Measurements from ENCODE around the gene CABLES1. TPM values are rescaled to one million over a fixed set of nuclear protein-coding genes. Genes with fewer than 3 reads are reported as not detected.
"Not testable (repeated sequence)": the region's sequence is repeated elsewhere in the genome, so short reads cannot be mapped to it uniquely, and the experiment has no call there.

Gene CABLES1
- total RNA-seq, 1 donor from 2014 or later: 12.7 TPM

DNA sequence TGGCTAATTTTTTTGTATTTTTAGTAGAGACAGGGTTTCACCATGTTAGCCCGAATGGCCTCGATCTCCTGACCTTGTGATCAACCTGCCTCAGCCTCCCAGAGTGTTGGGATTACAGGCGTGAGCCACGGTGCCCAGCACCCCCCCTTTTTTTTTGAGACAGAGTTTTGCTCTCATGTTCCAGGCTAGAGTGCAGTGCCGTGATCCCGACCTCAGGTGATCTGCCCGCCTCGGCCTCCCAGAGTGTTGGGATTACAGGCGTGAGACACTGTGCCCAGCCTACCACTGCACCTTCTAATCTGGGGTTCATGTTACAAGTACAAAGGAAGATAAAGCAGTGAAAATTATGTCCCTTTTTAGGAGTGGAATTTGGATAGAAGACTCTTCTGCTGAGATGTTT lies 41.5 kb upstream of the CABLES1 start:
- TF ChIP-seq, protein P1, sequence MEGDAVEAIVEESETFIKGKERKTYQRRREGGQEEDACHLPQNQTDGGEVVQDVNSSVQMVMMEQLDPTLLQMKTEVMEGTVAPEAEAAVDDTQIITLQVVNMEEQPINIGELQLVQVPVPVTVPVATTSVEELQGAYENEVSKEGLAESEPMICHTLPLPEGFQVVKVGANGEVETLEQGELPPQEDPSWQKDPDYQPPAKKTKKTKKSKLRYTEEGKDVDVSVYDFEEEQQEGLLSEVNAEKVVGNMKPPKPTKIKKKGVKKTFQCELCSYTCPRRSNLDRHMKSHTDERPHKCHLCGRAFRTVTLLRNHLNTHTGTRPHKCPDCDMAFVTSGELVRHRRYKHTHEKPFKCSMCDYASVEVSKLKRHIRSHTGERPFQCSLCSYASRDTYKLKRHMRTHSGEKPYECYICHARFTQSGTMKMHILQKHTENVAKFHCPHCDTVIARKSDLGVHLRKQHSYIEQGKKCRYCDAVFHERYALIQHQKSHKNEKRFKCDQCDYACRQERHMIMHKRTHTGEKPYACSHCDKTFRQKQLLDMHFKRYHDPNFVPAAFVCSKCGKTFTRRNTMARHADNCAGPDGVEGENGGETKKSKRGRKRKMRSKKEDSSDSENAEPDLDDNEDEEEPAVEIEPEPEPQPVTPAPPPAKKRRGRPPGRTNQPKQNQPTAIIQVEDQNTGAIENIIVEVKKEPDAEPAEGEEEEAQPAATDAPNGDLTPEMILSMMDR (IDR thresholded peaks at IDR 0.05; ENCODE audit: unreplicated experiment): no peak
- Mint-ChIP-seq H3K36me3 (no peaks in the 10 kb centered on the region), H3K9me3 (peaks cover 3% of the 10 kb centered on the region), H3K27me3 (ENCODE audit: low read depth) (peaks cover 17% of the 10 kb centered on the region), H3K27ac (no peak overlapping the region), H3K4me1 (peaks cover 5% of the 10 kb centered on the region), H3K4me3 (no peak overlapping the region)
- DNase-seq (ENCODE audit: low spot score in 2 of 2, unreplicated experiment in 2 of 2): no peak

DNA sequence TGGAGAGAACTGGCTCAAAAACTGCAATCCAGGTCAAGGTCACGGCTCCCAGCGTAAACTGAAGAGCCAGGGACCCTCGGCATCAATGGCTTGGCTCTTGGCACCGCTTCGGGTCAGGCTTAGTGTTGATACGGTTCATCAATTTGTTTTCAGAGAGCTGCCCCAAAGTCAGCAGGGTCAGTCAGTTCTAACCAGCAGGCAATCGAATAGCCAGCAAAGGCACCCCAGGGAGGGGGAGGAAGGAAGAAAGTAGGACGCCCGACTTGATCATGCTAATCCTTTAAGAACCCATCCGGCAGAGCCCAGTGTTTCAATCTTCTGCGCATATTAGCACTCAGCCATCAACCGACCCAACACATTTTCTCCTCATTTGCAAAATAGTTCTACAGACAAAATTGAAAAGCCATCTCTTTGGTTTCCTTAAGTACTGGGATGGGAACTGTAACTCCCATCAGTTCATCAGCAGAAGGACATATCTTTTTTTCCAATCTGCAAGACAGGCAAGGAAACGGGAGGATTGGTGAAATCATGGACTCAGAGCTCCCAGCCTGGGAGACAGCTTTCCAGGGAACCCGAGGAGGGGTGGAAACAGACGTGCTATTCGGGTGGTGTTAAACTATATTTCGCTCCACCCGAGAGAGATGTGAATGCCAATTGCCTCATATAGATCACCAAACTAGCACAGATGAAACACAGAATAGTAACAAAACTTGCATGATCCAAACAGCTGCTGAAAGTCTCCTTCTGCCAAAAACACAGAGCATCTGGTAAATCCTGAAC lies 40.7 kb upstream of the CABLES1 start:
- no peak for DNase-seq (ENCODE audit: low spot score in 2 of 2, unreplicated experiment in 2 of 2)
- H3K4me3 Mint-ChIP-seq: no peak overlapping the region
- peaks cover 5% of the 10 kb centered on the region for H3K4me1 Mint-ChIP-seq
- peaks cover 17% of the 10 kb centered on the region for H3K27me3 Mint-ChIP-seq (ENCODE audit: low read depth)
- peaks cover 3% of the 10 kb centered on the region for H3K9me3 Mint-ChIP-seq
- H3K27ac Mint-ChIP-seq: no peak overlapping the region
- TF ChIP-seq, protein P1 (IDR thresholded peaks at IDR 0.05; ENCODE audit: unreplicated experiment): no peak
- H3K36me3 Mint-ChIP-seq: no peaks in the 10 kb centered on the region

DNA sequence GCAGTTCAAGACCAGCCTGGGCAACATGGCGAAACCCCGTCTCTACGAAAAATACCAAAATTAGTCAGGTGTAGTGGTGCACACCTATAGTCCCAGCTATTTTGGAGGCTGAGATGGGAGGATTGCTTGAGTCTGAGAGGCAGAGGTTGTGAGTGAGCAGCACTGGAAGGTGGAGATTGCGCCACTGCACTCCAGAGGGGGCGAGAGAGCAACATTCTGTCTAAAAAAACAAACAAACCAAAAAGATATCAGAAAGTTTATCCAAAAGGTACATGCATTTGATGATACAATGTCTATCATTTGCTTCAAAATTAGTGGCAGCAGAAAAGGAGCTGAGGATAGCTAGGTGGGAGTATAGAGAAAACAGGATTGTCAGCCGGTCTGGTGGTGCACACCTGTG lies 39.8 kb upstream of the CABLES1 start:
- Mint-ChIP-seq H3K4me1 (peaks cover 3% of the 10 kb centered on the region), H3K4me3 (no peak overlapping the region), H3K27me3 (ENCODE audit: low read depth) (peaks cover 17% of the 10 kb centered on the region), H3K27ac (no peak overlapping the region), H3K9me3 (peaks cover 3% of the 10 kb centered on the region), H3K36me3 (no peaks in the 10 kb centered on the region)
- TF ChIP-seq, protein P1 (IDR thresholded peaks at IDR 0.05; ENCODE audit: unreplicated experiment): no peak
- no peak for DNase-seq (ENCODE audit: low spot score in 2 of 2, unreplicated experiment in 2 of 2)

DNA sequence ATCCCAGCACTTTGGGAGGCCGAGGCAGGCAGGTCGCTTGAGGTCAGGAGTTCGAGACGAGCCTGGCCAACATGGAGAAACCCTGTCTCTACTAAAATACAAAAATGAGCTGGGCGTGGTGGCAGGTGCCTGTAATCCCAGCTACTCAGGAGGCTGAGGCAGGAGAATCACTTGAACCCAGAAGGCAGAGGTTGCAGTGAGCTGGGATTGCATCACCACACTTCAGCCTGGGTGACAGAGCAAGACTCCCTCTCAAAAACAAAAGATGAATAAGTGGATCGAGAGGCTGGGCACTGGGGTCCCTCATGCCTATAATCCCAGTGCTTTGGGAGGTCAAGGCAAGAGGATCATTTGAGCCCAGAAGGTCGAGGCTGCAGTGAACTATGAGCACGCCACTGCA lies 38.3 kb upstream of the CABLES1 start:
- not testable (repeated sequence) for DNase-seq (ENCODE audit: low spot score in 2 of 2, unreplicated experiment in 2 of 2); H3K27ac Mint-ChIP-seq; H3K36me3 Mint-ChIP-seq; H3K4me1 Mint-ChIP-seq; H3K9me3 Mint-ChIP-seq; H3K4me3 Mint-ChIP-seq
- peaks cover 17% of the 10 kb centered on the region for H3K27me3 Mint-ChIP-seq (ENCODE audit: low read depth)

DNA sequence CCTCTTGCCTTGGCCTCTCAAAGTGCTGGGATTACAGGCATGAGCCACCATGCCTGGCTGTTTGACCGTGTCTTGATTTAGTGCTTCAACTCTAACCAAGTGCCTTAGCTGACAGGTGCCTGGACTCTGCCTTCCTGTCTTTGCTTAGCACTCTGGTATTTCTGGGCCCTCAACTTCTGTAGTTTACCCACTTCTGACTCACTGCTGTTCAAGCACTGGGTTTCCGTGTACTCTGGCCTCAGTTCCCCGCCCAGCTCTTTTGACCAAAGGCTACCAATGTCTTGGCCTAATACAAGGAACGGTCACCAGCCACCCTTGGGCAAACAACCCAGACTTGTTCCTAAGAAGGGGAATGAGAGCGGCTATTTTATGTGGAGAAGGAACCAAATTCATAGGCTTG lies 35.7 kb upstream of the CABLES1 start:
- Mint-ChIP-seq H3K9me3 (no peaks in the 10 kb centered on the region), H3K4me3 (no peak overlapping the region)

DNA sequence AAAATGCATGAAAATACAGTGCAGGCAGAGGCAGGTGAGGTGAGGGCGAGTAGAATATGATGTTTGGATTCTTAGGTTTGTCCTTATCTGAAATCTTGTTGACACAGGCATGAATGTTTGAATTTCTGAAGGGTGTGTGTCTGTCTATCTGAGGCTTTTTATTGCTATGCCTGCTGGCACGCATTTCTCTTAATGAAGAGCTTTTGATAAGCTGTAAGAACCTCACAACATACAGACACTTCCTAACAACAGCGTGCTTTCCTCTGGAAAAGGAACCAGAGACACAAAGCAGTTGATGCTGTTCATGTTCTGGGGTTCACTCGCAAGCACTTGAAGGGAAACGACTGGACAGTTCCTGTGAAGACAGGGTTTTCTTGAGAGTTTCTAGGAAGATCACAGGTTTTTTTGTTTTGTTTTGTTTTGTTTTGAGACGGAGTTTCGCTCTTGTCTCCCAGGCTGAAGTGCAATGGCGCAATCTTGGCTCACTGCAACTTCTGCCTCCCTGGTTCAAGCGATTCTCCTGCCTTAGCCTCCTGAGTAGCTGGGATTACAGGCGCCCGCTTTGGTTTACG lies 33.3 kb upstream of the CABLES1 start:
- no peaks in the 10 kb centered on the region for H3K9me3 Mint-ChIP-seq
- no peak overlapping the region for H3K4me3 Mint-ChIP-seq
- H3K27ac Mint-ChIP-seq: peak overlapping the region; percentile 92
- no peaks in the 10 kb centered on the region for H3K27me3 Mint-ChIP-seq (ENCODE audit: low read depth)
- H3K4me1 Mint-ChIP-seq: peaks cover 35% of the 10 kb centered on the region
- H3K36me3 Mint-ChIP-seq: no peaks in the 10 kb centered on the region
- DNase-seq (ENCODE audit: low spot score in 2 of 2, unreplicated experiment in 2 of 2): no peak
- TF ChIP-seq, protein P1 (IDR thresholded peaks at IDR 0.05; ENCODE audit: unreplicated experiment): no peak

More for the DNA sequence above, 35.7 kb upstream of the CABLES1 start:
- DNase-seq (ENCODE audit: low spot score in 2 of 2, unreplicated experiment in 2 of 2): no peak
- Mint-ChIP-seq H3K27me3 (ENCODE audit: low read depth) (peaks cover 9% of the 10 kb centered on the region), H3K27ac (peak overlapping the region; percentile 34), H3K4me1 (peaks cover 14% of the 10 kb centered on the region), H3K36me3 (no peaks in the 10 kb centered on the region)
- TF ChIP-seq, protein P1 (IDR thresholded peaks at IDR 0.05; ENCODE audit: unreplicated experiment): no peak

Data from mesothelial cell of epicardium (in vitro differentiated cells).